Activated CD8-positive, alpha-beta memory T cell treated with anti-CD3 and anti-CD28 coated beads, Interleukin-2, amount 50 U/mL, for 4 hours (primary cell): ENCODE measurements around the gene MECR.

Experiments used
- DNase-seq: peaks from one replicate; pipeline ENCODE4 v3.0.0-alpha.2; 2020

Gene MECR

GRCh38 chr1:29255134-29255666 lies 24.5 kb upstream of the MECR start:
- no peak for DNase-seq

- DNase-seq = no peak
Observed at GRCh38 chr1:29254346-29254745, 23.6 kb upstream of the MECR start.

GRCh38 chr1:29253180-29253579 lies 22.4 kb upstream of the MECR start:
- DNase-seq = no peak

- DNase-seq = no peak
Observed at GRCh38 chr1:29251164-29252124, 20.7 kb upstream of the MECR start.

GRCh38 chr1:29249951-29250581 lies 19.3 kb upstream of the MECR start:
- DNase-seq = no peak

GRCh38 chr1:29249170-29249691 lies 18.5 kb upstream of the MECR start:
- DNase-seq = no peak

- DNase-seq = no peak
Observed at GRCh38 chr1:29248409-29248808, 17.7 kb upstream of the MECR start.

GRCh38 chr1:29247571-29248273 lies 17.0 kb upstream of the MECR start:
- DNase-seq = no peak

GRCh38 chr1:29247044-29247443 lies 16.3 kb upstream of the MECR start:
- DNase-seq = no peak

GRCh38 chr1:29245876-29246275 lies 15.1 kb upstream of the MECR start:
- no peak for DNase-seq

- no peak for DNase-seq
Observed at GRCh38 chr1:29245261-29245660, 14.5 kb upstream of the MECR start.

GRCh38 chr1:29243871-29244200 lies 13.1 kb upstream of the MECR start:
- no peak for DNase-seq

GRCh38 chr1:29243023-29243870 lies 12.5 kb upstream of the MECR start:
- no peak for DNase-seq

- no peak for DNase-seq
Observed at GRCh38 chr1:29240986-29241385, 10.3 kb upstream of the MECR start.

GRCh38 chr1:29240400-29240837 lies 9.7 kb upstream of the MECR start:
- no peak for DNase-seq

- no peak for DNase-seq
Observed at GRCh38 chr1:29239142-29239541, 8.4 kb upstream of the MECR start.

- DNase-seq = no peak
Observed at GRCh38 chr1:29238620-29239002, 7.9 kb upstream of the MECR start.

- no peak for DNase-seq
Observed at GRCh38 chr1:29237852-29238619, 7.3 kb upstream of the MECR start.

GRCh38 chr1:29237129-29237821 lies 6.5 kb upstream of the MECR start:
- no peak for DNase-seq

- DNase-seq = no peak
Observed at GRCh38 chr1:29236712-29237128, 6.0 kb upstream of the MECR start.
